ENCODE results near the gene GALNT8.
"Not testable (repeated sequence)": the region's sequence is repeated elsewhere in the genome, so short reads cannot be mapped to it uniquely, and the experiment has no call there.

GALNT8 gene

GRCh38 chr12:4703676-4704075 lies 16.5 kb upstream of the GALNT8 start:
- TF ChIP-seq, protein P1, sequence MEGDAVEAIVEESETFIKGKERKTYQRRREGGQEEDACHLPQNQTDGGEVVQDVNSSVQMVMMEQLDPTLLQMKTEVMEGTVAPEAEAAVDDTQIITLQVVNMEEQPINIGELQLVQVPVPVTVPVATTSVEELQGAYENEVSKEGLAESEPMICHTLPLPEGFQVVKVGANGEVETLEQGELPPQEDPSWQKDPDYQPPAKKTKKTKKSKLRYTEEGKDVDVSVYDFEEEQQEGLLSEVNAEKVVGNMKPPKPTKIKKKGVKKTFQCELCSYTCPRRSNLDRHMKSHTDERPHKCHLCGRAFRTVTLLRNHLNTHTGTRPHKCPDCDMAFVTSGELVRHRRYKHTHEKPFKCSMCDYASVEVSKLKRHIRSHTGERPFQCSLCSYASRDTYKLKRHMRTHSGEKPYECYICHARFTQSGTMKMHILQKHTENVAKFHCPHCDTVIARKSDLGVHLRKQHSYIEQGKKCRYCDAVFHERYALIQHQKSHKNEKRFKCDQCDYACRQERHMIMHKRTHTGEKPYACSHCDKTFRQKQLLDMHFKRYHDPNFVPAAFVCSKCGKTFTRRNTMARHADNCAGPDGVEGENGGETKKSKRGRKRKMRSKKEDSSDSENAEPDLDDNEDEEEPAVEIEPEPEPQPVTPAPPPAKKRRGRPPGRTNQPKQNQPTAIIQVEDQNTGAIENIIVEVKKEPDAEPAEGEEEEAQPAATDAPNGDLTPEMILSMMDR (IDR thresholded peaks at IDR 0.05; ENCODE audit: extremely low read depth, missing control alignments): no peak
- DNase-seq (ENCODE audit: low spot score): no peak

GRCh38 chr12:4705824-4706223 lies 14.4 kb upstream of the GALNT8 start:
- no peak for DNase-seq (ENCODE audit: low spot score)
- TF ChIP-seq, protein P1 (IDR thresholded peaks at IDR 0.05; ENCODE audit: extremely low read depth, missing control alignments): no peak

DNA sequence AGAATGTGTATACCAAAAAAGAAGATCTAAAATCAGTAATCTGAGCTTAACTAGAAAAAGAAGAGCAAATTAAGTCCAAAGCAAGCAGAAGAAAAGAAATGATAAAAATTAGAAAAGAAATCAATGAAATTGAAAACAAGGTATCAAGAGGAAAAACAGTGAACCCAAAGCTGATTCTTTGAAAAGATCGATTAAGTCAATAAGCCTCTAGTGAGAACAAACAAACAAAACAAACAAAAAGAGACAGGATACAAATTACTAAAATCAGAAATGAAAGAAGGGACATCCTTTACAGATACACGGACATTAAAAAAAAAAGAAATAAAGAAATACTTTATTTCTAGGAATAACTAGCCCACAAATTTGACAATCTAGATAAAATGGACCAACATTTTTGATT lies 12.9 kb upstream of the GALNT8 start:
- no peak for DNase-seq (ENCODE audit: low spot score)
- TF ChIP-seq, protein P1 (IDR thresholded peaks at IDR 0.05; ENCODE audit: extremely low read depth, missing control alignments): no peak

- TF ChIP-seq, protein P1 (IDR thresholded peaks at IDR 0.05; ENCODE audit: extremely low read depth, missing control alignments): no peak
- no peak for DNase-seq (ENCODE audit: low spot score)
Measured at GRCh38 chr12:4710113-4710512, 10.1 kb upstream of the GALNT8 start.

DNA sequence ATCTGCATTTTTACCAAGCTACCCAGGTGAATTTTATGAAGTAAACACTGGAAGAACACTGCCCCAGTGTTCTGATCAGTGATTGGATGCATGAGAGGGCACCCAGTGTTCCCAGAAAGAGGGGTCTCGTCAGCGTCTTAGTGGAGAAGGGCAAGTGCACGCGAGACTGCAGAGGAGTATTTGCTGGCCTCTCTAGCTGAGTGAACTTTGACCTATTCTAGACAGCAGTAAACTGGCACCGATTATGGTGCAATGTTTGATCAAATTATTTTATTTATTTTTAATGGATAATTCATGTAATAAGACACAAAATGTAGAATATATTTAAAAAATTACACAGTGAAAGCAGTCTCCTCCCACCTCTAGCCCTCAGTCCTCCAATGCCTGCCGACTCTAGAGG lies 5.3 kb upstream of the GALNT8 start:
- no peak for DNase-seq (ENCODE audit: low spot score)
- TF ChIP-seq, protein P1 (IDR thresholded peaks at IDR 0.05; ENCODE audit: extremely low read depth, missing control alignments): no peak

GRCh38 chr12:4717806-4718205 lies 2.4 kb upstream of the GALNT8 start:
- TF ChIP-seq, protein P1 (IDR thresholded peaks at IDR 0.05; ENCODE audit: extremely low read depth, missing control alignments): no peak
- DNase-seq (ENCODE audit: low spot score): no peak

GRCh38 chr12:4720637-4720995 lies 416 bp downstream of the GALNT8 start:
- TF ChIP-seq, protein P1 (IDR thresholded peaks at IDR 0.05; ENCODE audit: extremely low read depth, missing control alignments): no peak
- DNase-seq (ENCODE audit: low spot score): no peak

DNA sequence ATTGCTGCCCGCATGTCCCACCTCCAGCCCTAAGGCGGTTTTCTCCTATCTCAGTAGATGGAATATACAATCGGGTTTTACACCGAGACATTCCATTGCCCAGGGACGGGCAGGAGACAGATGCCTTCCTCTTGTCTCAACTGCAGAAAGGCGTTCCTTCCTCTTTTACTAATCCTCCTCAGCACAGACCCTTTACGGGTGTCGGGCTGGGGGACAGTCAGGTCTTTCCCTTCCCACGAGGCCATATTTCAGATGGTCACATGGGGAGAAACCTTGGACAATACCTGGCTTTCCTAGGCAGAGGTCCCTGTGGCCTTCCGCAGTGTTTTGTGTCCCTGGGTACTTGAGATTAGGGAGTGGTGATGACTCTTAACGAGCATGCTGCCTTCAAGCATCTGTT lies 1.4 kb downstream of the GALNT8 start:
- not testable (repeated sequence) for DNase-seq (ENCODE audit: low spot score)
